ENCODE results near the gene CETN3. TPM values are rescaled to one million over a fixed set of nuclear protein-coding genes. Genes with fewer than 3 reads are reported as not detected.

The CETN3 gene
- total RNA-seq, 1 experiment from 2014 or later, result 42.8 TPM

DNA sequence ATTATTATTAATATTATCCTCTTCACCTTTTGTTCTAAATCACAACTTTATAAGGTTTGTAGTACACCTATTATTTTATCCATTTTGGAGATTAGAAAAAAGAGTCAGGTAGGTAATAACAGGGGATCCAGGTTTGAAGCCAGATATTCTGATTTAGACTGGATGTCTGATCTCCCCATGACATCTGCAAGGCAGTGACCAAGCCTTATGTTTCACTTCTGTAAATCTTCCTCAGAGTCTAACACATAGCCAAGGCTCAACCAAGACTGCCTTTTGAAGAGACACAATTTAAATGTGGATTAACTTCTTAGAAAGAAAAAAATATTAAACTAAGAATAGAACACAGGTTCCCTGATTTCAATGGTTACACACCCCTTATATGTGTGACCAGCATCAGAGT, 44.2 kb downstream of the CETN3 start:
- Histone ChIP-seq H2AFZ (ENCODE audit: low read depth, low read length, poor library complexity, severe bottlenecking) (no peak overlapping the region), H3K4me1 (ENCODE audit: control insufficient read depth in 1 of 2, insufficient read depth in 2 of 2, low read length in 2 of 2) (no peaks in the 10 kb centered on the region), H3K9ac (ENCODE audit: low read length) (no peak overlapping the region), H4K20me1 (ENCODE audit: insufficient read depth) (no peaks in the 10 kb centered on the region), H3K9me3 (ENCODE audit: control insufficient read depth in 1 of 2, insufficient read depth in 1 of 2, low read depth in 1 of 2, low read length in 2 of 2) (no peaks in the 10 kb centered on the region), H3K27ac (ENCODE audit: low read depth, low read length) (no peak overlapping the region), H3K79me2 (ENCODE audit: insufficient read depth, low read length) (no peaks in the 10 kb centered on the region), H3K4me3 (replicated peaks in 1 of 2; ENCODE audit: low read depth in 1 of 2, low read length in 2 of 2) (no peak overlapping the region), H3K9me2 (ENCODE audit: insufficient read depth) (no peaks in the 10 kb centered on the region), H3K36me3 (ENCODE audit: control insufficient read depth in 1 of 2, insufficient read depth in 2 of 2, low read length in 2 of 2) (no peaks in the 10 kb centered on the region), H3K27me3 (ENCODE audit: insufficient read depth, low read length) (no peaks in the 10 kb centered on the region), H3K4me2 (ENCODE audit: low read length) (no peak overlapping the region)
- CTCF ChIA-PET, result no interaction called here
- RAD21 ChIA-PET (ENCODE audit: low non-redundant PET in 1 of 2, low total read pairs in 2 of 2, uncharacterized antibody in 2 of 2, unreplicated experiment in 2 of 2), result no interaction called here
- intact Hi-C loops (cut with micrococcal nuclease), result no loop called here
- POLR2A ChIA-PET, result no interaction called here
- DNase-seq (ENCODE audit: low read depth, low spot score) (no peak), ATAC-seq (no peak)
- BruUV-seq (replicated peaks), result no TSS peak
- TF ChIP-seq, protein P1, sequence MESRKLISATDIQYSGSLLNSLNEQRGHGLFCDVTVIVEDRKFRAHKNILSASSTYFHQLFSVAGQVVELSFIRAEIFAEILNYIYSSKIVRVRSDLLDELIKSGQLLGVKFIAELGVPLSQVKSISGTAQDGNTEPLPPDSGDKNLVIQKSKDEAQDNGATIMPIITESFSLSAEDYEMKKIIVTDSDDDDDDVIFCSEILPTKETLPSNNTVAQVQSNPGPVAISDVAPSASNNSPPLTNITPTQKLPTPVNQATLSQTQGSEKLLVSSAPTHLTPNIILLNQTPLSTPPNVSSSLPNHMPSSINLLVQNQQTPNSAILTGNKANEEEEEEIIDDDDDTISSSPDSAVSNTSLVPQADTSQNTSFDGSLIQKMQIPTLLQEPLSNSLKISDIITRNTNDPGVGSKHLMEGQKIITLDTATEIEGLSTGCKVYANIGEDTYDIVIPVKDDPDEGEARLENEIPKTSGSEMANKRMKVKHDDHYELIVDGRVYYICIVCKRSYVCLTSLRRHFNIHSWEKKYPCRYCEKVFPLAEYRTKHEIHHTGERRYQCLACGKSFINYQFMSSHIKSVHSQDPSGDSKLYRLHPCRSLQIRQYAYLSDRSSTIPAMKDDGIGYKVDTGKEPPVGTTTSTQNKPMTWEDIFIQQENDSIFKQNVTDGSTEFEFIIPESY (IDR thresholded peaks at IDR 0.05; ENCODE audit: extremely low read depth, insufficient replicate concordance, low read length), result no peak
- TF ChIP-seq RAD21 (IDR thresholded peaks at IDR 0.05; ENCODE audit: low read depth) (no peak), POLR2AphosphoS5 (IDR thresholded peaks at IDR 0.05; ENCODE audit: low read depth, low read length) (no peak), MAX (IDR thresholded peaks at IDR 0.05) (no peak), SP1 (IDR thresholded peaks at IDR 0.05; ENCODE audit: low read depth) (no peak), CEBPB (IDR thresholded peaks at IDR 0.05; ENCODE audit: low read depth) (no peak)

DNA sequence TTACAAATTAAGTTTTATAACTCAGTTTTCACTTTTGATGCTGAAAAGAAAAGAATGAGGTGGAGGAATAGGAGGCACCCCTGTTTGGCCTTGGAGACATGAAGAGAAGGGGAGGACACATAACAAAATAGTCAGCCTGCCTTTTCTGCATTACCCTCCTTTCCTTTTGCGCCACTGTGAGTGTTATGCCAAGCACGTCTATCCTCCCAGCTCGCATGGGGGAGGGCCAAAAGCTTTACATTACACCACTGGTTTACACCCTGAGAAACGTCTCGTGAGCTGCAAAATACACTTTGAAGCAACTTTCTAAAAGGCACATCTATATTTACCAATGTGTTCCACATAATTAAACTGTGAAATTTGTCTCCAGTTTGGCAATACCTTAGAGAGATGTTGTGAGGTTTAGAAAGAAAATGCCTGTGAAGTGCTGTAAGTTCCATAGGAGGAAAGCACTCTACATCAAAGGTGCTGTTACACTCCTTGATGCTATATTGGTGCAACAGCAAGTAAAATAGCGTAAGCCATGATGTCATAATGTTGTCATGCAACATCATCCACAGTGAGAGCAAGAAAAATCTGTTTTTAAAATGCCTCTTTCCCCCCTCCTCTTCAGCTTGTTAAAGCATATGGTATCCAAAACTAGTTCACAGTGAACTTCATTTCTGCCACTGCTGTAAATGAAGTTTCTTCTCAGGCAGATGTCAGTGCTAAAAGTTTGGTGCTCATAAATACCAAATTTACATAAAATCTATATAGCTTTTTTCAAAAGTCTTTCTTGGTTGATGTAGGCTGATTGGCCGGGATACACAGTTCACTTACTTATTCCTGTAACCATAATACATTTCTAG, 50.3 kb downstream of the CETN3 start:
- no TSS peak for BruUV-seq (replicated peaks)
- Histone ChIP-seq H3K9me2 (ENCODE audit: insufficient read depth) (no peaks in the 10 kb centered on the region), H3K27me3 (ENCODE audit: insufficient read depth, low read length) (no peaks in the 10 kb centered on the region), H3K4me2 (ENCODE audit: low read length) (no peak overlapping the region), H3K9me3 (ENCODE audit: control insufficient read depth in 1 of 2, insufficient read depth in 1 of 2, low read depth in 1 of 2, low read length in 2 of 2) (no peaks in the 10 kb centered on the region), H2AFZ (ENCODE audit: low read depth, low read length, poor library complexity, severe bottlenecking) (no peak overlapping the region), H3K36me3 (ENCODE audit: control insufficient read depth in 1 of 2, insufficient read depth in 2 of 2, low read length in 2 of 2) (no peaks in the 10 kb centered on the region), H3K27ac (ENCODE audit: low read depth, low read length) (no peak overlapping the region), H3K79me2 (ENCODE audit: insufficient read depth, low read length) (no peaks in the 10 kb centered on the region), H3K4me1 (ENCODE audit: control insufficient read depth in 1 of 2, insufficient read depth in 2 of 2, low read length in 2 of 2) (no peaks in the 10 kb centered on the region), H3K4me3 (replicated peaks in 1 of 2; ENCODE audit: low read depth in 1 of 2, low read length in 2 of 2) (no peak overlapping the region), H4K20me1 (ENCODE audit: insufficient read depth) (no peaks in the 10 kb centered on the region), H3K9ac (ENCODE audit: low read length) (no peak overlapping the region)
- POLR2A ChIA-PET, result no interaction called here
- intact Hi-C loops (cut with micrococcal nuclease), result no loop called here
- CTCF ChIA-PET, result no interaction called here
- DNase-seq (ENCODE audit: low read depth, low spot score) (no peak), ATAC-seq (no peak)
- RAD21 ChIA-PET (ENCODE audit: low non-redundant PET in 1 of 2, low total read pairs in 2 of 2, uncharacterized antibody in 2 of 2, unreplicated experiment in 2 of 2), result no interaction called here
- TF ChIP-seq, protein P2, sequence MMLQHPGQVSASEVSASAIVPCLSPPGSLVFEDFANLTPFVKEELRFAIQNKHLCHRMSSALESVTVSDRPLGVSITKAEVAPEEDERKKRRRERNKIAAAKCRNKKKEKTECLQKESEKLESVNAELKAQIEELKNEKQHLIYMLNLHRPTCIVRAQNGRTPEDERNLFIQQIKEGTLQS (IDR thresholded peaks at IDR 0.05), result no peak
- TF ChIP-seq FOSL1 (IDR thresholded peaks at IDR 0.05; ENCODE audit: low read depth) (no peak), REST (IDR thresholded peaks at IDR 0.05; ENCODE audit: low read depth) (no peak), MAX (IDR thresholded peaks at IDR 0.05) (no peak)
- TF ChIP-seq, protein P3, sequence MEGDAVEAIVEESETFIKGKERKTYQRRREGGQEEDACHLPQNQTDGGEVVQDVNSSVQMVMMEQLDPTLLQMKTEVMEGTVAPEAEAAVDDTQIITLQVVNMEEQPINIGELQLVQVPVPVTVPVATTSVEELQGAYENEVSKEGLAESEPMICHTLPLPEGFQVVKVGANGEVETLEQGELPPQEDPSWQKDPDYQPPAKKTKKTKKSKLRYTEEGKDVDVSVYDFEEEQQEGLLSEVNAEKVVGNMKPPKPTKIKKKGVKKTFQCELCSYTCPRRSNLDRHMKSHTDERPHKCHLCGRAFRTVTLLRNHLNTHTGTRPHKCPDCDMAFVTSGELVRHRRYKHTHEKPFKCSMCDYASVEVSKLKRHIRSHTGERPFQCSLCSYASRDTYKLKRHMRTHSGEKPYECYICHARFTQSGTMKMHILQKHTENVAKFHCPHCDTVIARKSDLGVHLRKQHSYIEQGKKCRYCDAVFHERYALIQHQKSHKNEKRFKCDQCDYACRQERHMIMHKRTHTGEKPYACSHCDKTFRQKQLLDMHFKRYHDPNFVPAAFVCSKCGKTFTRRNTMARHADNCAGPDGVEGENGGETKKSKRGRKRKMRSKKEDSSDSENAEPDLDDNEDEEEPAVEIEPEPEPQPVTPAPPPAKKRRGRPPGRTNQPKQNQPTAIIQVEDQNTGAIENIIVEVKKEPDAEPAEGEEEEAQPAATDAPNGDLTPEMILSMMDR (IDR thresholded peaks at IDR 0.05 in 2 of 3, conservative IDR thresholded peaks at IDR 0.05 in 1 of 3; ENCODE audit: borderline replicate concordance in 1 of 3, insufficient read depth in 1 of 3, low read depth in 2 of 3, low read length in 2 of 3), result no peak
